ENCODE results near the gene DYDC1.

DNA sequence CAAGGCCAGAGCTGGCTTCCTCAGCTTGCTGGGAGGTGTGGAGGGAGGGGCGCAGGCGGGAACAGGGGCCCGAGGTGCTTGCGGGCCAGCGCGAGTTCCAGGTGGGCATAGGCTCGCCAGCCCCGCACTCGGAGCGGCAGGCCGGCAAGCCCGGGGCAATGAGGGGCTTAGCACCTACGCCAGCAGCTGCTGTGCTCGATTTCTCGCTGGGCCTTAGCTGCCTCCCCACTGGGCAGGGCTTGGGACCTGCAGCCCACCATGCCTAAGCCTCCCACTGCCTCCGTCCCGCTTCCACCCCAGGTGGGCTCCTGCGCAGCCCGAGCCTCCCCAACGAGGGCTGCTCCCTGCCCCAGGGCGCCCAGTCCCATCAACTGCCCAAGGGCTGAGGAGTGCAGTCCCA lies 41.2 kb downstream of the DYDC1 start:
- TF ChIP-seq POLR2A (IDR thresholded peaks at IDR 0.05) = no peak
- TF ChIP-seq, protein P1, sequence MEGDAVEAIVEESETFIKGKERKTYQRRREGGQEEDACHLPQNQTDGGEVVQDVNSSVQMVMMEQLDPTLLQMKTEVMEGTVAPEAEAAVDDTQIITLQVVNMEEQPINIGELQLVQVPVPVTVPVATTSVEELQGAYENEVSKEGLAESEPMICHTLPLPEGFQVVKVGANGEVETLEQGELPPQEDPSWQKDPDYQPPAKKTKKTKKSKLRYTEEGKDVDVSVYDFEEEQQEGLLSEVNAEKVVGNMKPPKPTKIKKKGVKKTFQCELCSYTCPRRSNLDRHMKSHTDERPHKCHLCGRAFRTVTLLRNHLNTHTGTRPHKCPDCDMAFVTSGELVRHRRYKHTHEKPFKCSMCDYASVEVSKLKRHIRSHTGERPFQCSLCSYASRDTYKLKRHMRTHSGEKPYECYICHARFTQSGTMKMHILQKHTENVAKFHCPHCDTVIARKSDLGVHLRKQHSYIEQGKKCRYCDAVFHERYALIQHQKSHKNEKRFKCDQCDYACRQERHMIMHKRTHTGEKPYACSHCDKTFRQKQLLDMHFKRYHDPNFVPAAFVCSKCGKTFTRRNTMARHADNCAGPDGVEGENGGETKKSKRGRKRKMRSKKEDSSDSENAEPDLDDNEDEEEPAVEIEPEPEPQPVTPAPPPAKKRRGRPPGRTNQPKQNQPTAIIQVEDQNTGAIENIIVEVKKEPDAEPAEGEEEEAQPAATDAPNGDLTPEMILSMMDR (IDR thresholded peaks at IDR 0.05) = no peak

Measured in heart left ventricle (tissue), 13 donors.